GM12891 (cell line): ENCODE measurements around the gene NCMAP. TPM values are rescaled to one million over a fixed set of nuclear protein-coding genes. Genes with fewer than 3 reads are reported as not detected.
"Not testable (repeated sequence)": the region's sequence is repeated elsewhere in the genome, so short reads cannot be mapped to it uniquely, and the experiment has no call there.

Source experiments
- DNase-seq: peaks from one replicate; pipeline ENCODE4 v3.0.0; 2011; ENCODE audit warnings: low spot score; ENCODE audit not compliant: insufficient read length
- FAIRE-seq: peaks from 2 replicates; lab custom pipeline; 2011; peaks lifted over from hg19 to GRCh38; lab: Jason Lieb, UNC
- PAX5 ChIP-seq: IDR thresholded peaks from 2 replicates; pipeline ENCODE4 v1.6.1; 2011; ENCODE audit warnings: low read length, moderate library complexity, mild to moderate bottlenecking; ENCODE audit not compliant: insufficient read depth, severe bottlenecking
- POLR2A ChIP-seq: IDR thresholded peaks from 2 replicates; pipeline ENCODE4 v1.6.1; 2011; ENCODE audit warnings: low read depth, low read length, control low read depth
- POLR2AphosphoS5 ChIP-seq: IDR thresholded peaks from 2 replicates; pipeline ENCODE4 v1.6.1; 2011; ENCODE audit warnings: low read depth, low read length, control low read depth
- POU2F2 ChIP-seq: IDR thresholded peaks from 2 replicates; pipeline ENCODE4 v1.6.1; 2011; ENCODE audit warnings: low read depth, mild to moderate bottlenecking, control low read depth, low read length, moderate library complexity
- SPI1 ChIP-seq: IDR thresholded peaks from 2 replicates; pipeline ENCODE4 v1.6.1; 2011; ENCODE audit warnings: low read depth, low read length, control low read depth
- TAF1 ChIP-seq: IDR thresholded peaks from 2 replicates; pipeline ENCODE4 v1.6.1; 2011; ENCODE audit warnings: low read depth, low read length, control low read depth
- polyA plus RNA-seq: library from polyadenylated mRNA; unstranded; fragments of >200 nt; gene quantifications from one replicate; pipeline ENCODE4 v1.2.1, GENCODE V29; 2012; ENCODE audit warnings: low read depth, missing spikeins, inconsistent platforms; ENCODE audit not compliant: missing spikeins

Gene NCMAP, protein sequence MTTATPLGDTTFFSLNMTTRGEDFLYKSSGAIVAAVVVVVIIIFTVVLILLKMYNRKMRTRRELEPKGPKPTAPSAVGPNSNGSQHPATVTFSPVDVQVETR
- not detected for polyA plus RNA-seq

GRCh38 chr1:24555591-24556413 is at the start of gene NCMAP:
Gene NCMAP (plus strand): TSS chr1:24556087. CDS start chr1:24595431, 39,344 bp downstream.
- DNase-seq, result no peak
- no peak for FAIRE-seq

DNA sequence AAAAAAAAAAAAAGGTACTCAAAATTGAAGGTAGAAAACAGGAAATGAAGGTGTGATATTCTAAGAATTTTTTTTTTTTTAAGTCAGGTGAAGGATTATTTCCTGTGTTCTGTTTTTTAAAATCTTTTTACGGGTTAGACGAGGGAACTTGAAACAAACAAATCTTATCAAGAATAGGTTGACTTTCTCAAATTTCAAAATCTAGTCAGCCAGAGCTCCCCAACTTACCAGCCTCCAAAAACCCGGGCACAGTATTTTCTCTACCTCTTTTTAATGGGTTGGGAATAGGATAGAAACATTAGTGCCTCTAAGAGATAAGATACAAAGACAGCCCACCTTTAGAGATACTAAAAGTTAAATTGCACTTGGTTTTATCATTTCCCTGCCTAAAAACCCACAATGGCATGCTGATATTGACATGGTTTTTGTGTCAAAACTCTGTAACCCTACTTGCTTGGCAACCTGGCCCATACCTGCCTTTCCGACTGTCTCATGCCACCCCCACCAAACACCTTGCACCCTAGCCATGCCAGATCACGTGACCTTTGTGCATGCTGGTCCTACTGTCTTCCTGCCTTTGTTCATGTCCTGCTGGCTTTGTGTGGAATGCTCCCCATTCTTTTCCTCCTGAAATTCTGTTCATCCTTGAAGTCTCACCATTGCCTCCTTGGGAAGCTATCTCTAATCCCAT is 49.1 kb upstream of the NCMAP start:
- TF ChIP-seq TAF1 (no peak), POLR2AphosphoS5 (no peak), SPI1 (no peak), POU2F2 (no peak), POLR2A (no peak), PAX5 (no peak)
- no peak for FAIRE-seq
- DNase-seq, result no peak

More at GRCh38 chr1:24555591-24556413, at the start of gene NCMAP:
- TF ChIP-seq PAX5 (no peak), SPI1 (no peak)

DNA sequence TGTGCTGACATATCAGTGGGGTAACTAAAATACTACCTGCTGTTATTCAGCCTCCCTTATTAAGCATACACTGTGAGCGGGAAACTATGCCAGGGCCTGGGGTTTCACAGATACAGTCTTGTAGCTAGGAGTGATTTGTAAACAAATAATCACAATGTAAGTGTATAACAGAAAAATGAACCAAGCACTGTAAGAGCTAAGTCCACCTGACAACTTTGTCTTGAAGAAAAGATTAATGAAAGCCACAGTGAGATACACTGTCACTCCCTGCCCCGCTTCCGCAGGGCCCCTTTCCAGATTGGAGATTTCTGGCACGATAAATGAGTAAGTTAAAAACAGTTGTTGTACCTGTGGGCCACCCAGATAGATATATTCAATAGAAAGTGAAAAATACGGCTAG is 48.5 kb upstream of the NCMAP start:
- TF ChIP-seq POLR2A (no peak), PAX5 (no peak), POLR2AphosphoS5 (no peak), POU2F2 (no peak), TAF1 (no peak), SPI1 (no peak)
- no peak for FAIRE-seq

GRCh38 chr1:24508911-24509310 is 47.0 kb upstream of the NCMAP start:
- no peak for FAIRE-seq
- no peak for DNase-seq
- TF ChIP-seq PAX5 (no peak), POU2F2 (no peak), TAF1 (no peak), SPI1 (no peak), POLR2AphosphoS5 (no peak), POLR2A (no peak)

More for the DNA sequence above, 48.5 kb upstream of the NCMAP start:
- DNase-seq, result no peak

DNA sequence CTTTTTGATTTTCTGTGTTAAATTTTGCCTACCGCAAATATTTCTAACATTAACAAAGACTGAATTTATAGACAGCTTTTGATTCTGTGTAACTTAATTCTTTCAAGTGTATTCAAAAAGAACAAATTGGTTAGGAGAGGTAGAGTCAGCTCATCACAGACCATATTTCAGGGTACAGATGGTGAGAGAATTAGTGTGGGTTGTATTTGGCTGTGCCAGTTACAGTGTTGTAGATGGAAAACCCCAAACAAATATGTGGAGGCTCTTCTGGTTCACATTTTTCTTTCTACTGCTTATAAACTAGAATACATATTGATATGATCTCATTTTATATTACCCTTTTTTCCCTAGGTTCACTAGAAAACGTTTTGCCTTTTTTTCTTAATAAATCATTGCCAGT is 42.2 kb upstream of the NCMAP start:
- DNase-seq (no peak), FAIRE-seq (no peak)
- TF ChIP-seq PAX5 (no peak), POLR2AphosphoS5 (no peak), TAF1 (no peak), SPI1 (no peak), POU2F2 (no peak)

DNA sequence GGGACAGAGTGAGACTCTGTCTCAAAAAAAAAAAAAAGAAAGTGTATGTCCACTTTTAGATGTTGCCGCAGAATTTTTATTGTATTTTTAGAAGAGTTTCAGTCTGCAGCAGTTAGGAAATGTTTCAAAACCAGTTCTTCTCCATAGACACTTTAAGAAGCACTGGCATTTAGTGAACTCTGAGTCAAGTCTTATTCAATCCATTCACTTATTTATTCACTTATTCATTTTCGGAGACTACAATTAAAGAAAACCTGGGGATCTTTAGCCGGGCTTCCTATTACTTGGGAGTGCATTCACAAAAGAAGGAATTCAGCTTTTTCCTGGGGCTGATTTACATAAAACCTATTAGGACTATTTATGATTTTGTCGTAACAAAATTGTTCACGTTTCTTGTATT is 40.9 kb upstream of the NCMAP start:
- no peak for FAIRE-seq
- TF ChIP-seq SPI1 (no peak), PAX5 (no peak), TAF1 (no peak), POLR2A (no peak), POLR2AphosphoS5 (no peak), POU2F2 (no peak)
- no peak for DNase-seq

DNA sequence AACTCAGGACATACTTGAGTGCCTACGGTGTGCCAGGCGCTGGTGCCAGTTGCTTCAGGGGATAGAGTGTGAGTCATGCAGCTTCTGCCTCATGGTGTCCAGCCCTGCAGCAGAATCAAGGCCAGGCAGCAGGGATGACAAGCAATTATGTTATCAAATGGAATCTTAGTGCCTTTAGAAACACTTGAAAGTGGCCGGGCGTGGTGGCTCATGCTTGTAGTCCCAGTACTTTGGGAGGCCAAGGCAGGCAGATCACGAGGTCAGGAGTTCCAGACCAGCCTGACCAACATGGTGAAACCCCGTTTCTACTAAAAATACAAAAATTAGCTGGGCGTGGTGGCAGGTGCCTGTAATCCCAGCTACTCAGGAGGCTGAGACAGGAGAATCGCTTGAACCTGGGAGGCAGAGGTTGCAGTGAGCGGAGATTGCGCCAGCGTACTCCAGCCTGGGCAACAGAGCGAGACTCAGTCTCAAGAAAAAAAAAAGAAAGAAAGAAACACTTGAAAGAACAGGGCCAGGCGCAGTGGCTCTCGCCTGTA is 40.1 kb upstream of the NCMAP start:
- not testable (repeated sequence) for DNase-seq

DNA sequence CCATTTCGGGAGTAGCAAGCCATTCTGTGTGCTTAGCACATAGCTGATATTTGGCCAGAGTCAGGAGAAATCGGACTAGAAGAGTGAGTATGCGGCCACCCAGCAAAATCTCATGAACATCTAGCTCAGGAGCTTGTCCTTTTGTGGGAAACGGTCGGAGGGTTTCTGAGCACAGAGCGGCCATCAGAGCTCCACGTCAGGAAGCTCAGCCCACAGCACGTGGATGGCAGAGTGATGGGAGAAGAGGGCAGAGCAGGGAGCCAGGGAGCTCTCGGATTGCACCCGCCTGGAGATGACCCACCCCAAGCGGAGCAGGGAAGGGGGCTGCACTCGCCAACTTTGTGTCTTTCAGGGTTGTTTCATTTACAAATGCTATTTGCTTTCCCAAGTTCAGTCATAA is 39.4 kb upstream of the NCMAP start:
- TF ChIP-seq POLR2A (no peak), POU2F2 (no peak), PAX5 (no peak), SPI1 (no peak), POLR2AphosphoS5 (no peak), TAF1 (no peak)
- FAIRE-seq (no peak), DNase-seq (no peak)

More for the DNA sequence above, 40.1 kb upstream of the NCMAP start:
- FAIRE-seq, result not testable (repeated sequence)

GRCh38 chr1:24517898-24518297 is 38.0 kb upstream of the NCMAP start:
- no peak for DNase-seq
- no peak for FAIRE-seq
- no peak for TF ChIP-seq POLR2A
- no peak for TF ChIP-seq PAX5
- TF ChIP-seq TAF1, result no peak
- TF ChIP-seq POLR2AphosphoS5, result no peak
- TF ChIP-seq POU2F2, result no peak
- TF ChIP-seq SPI1, result no peak

GRCh38 chr1:24520282-24520681 is 35.6 kb upstream of the NCMAP start:
- DNase-seq, FAIRE-seq: not testable (repeated sequence)
